ENCODE data around the gene BAG2. TPM values are rescaled to one million over a fixed set of nuclear protein-coding genes. Genes with fewer than 3 reads are reported as not detected.

BAG2 gene
- total and polyA plus RNA-seq, 2 of the 13 experiments (the other 11 are each of a cell fraction or from before 2014, with no cell fraction given) = 5.7 to 15.1 TPM

GRCh38 chr6:57221191-57221935 is 49.2 kb downstream of the BAG2 start (continued):
- TF ChIP-seq THAP9 (CRISPR knock-in tag; IDR thresholded peaks at IDR 0.05; ENCODE audit: borderline replicate concordance) (no peak), ZNF839 (CRISPR knock-in tag; IDR thresholded peaks at IDR 0.05; ENCODE audit: borderline replicate concordance) (0 out of 2 replicates have a peak, but pooled peaks have one; percentile 36), GMEB2 (CRISPR knock-in tag; IDR thresholded peaks at IDR 0.05; ENCODE audit: low read depth) (no peak), ZSCAN25 (CRISPR knock-in tag; IDR thresholded peaks at IDR 0.05) (peak; percentile 41), GABPA (IDR thresholded peaks at IDR 0.05; ENCODE audit: low read depth, low read length) (no peak), GABPA (CRISPR knock-in tag; IDR thresholded peaks at IDR 0.05; ENCODE audit: low read depth) (no peak), HOXA5 (CRISPR knock-in tag; IDR thresholded peaks at IDR 0.05) (no peak; the same call in 1 of the 2 replicates), ZNF598 (CRISPR knock-in tag; IDR thresholded peaks at IDR 0.05; ENCODE audit: borderline replicate concordance) (peak; percentile 82), SP4 (CRISPR knock-in tag; IDR thresholded peaks at IDR 0.05) (peak; percentile 67), ARNT (IDR thresholded peaks at IDR 0.05) (no peak), SP5 (CRISPR knock-in tag; IDR thresholded peaks at IDR 0.05; ENCODE audit: borderline replicate concordance, low read depth) (peak; percentile 92), LBX2 (CRISPR knock-in tag; IDR thresholded peaks at IDR 0.05; ENCODE audit: borderline replicate concordance) (no peak), KDM1A (CRISPR knock-in tag; IDR thresholded peaks at IDR 0.05) (no peak), ZNF775 (CRISPR knock-in tag; IDR thresholded peaks at IDR 0.05; ENCODE audit: borderline replicate concordance) (no peak), ZNF30 (CRISPR knock-in tag; IDR thresholded peaks at IDR 0.05) (no peak), ARNT2 (CRISPR knock-in tag; IDR thresholded peaks at IDR 0.05; ENCODE audit: low read depth) (no peak), FOSL1 (CRISPR knock-in tag; IDR thresholded peaks at IDR 0.05; ENCODE audit: borderline replicate concordance) (0 out of 2 replicates have a peak, but pooled peaks have one; percentile 5), ZSCAN30 (CRISPR knock-in tag; IDR thresholded peaks at IDR 0.05) (no peak), EP300 (IDR thresholded peaks at IDR 0.05; ENCODE audit: low read depth in 2 of 2, low read length in 2 of 2) (no peak), EP300 (CRISPR knock-in tag; IDR thresholded peaks at IDR 0.05; ENCODE audit: borderline replicate concordance) (no peak), ZNF230 (CRISPR knock-in tag; IDR thresholded peaks at IDR 0.05) (no peak), ZHX1 (CRISPR knock-in tag; IDR thresholded peaks at IDR 0.05; ENCODE audit: low read depth) (peak; percentile 52; the same call in 1 of the 2 replicates), SNAPC5 (CRISPR knock-in tag; IDR thresholded peaks at IDR 0.05; ENCODE audit: borderline replicate concordance) (no peak)

All from HepG2 (cell line).